Right lung (tissue), 10 donors: ENCODE data around the gene MAGEB10. TPM values are rescaled to one million over a fixed set of nuclear protein-coding genes. Genes with fewer than 3 reads are reported as not detected.
"Not testable (repeated sequence)": the region's sequence is repeated elsewhere in the genome, so short reads cannot be mapped to it uniquely, and the experiment has no call there.

Experiments
- DNase-seq, 2 donors: peaks; one replicate each; pipeline ENCODE4 v3.0.0-alpha.2; 2013
- long read RNA-seq, 8 donors: transcript quantifications; one replicate each; lab custom pipeline, GENCODE V29; 2026
- polyA plus RNA-seq, 5 donors: library from polyadenylated mRNA; unstranded; fragments of 120-200 nt; gene quantifications; one replicate each; pipeline versions ENCODE4 v1.2.1 to v1.2.3, GENCODE V29; 2013; ENCODE audit warnings: inconsistent platforms in 1 of 5, low replicate concordance in 1 of 5; ENCODE audit not compliant: insufficient read length in 5 of 5, insufficient read depth in 1 of 5

MAGEB10 gene
- under 1 TPM in 3 of 5 donors, not detected in 2; 0.05 to 0.13 (median 0.10) TPM for polyA plus RNA-seq
- long read RNA-seq, donor 1: 0 reads
- long read RNA-seq, donor 2: 0 reads
- long read RNA-seq, donor 3: 0 reads
- long read RNA-seq, donor 4: 0 reads
- long read RNA-seq, donor 5: 0 reads
- long read RNA-seq, donor 6: 0 reads
- long read RNA-seq, donor 7: 0 reads
- long read RNA-seq, donor 8: 0 reads

DNA sequence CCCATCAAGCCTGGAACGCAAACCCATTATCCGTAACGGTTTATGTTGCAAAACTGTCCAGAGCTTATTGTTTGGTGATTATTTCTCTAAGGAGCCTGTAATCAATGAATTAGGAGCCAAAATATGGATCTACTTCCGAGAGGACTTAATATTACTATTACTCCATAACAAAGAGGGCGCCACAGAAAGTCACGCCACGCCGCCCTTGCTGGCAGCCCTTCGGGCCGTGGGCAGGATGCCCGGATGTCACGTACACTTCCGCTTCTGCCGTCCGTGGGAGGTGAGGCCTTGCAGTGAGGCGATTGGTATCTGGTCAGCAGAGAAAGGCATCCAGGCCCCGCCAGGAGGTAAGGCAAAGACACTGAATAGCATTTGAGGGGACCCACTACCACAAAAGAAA, at the start of gene MAGEB10:
Gene MAGEB10 (plus strand): TSS at position 301 of the 400 bp plus-strand sequence. CDS start 13,317 bp downstream, outside the sequence.
- DNase-seq: no peak

DNA sequence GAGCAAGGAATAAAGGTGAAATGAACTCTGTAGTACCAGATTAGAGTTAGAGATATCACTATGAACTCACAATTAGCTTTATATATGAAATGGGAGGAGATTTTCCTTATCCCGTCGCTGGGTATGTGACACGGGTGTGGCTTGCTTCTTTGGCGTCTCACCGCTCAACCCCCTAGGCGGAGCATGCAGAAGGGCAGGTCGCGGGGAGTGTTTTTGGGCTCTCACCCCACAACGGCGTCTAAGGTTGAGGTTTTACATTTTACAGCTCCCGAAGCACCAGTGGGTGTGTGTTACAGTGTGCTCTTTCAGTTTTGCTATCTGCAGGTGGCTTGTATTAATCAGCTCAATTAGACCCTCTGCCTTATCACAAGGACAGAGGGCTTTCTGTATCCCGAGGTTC, 42.1 kb upstream of the MAGEB10 start:
- no peak for DNase-seq

- no peak for DNase-seq
These were observed 40.4 kb upstream of the MAGEB10 start for GRCh38 chrX:27767387-27767786.

GRCh38 chrX:27775984-27776383, 31.8 kb upstream of the MAGEB10 start:
- no peak for DNase-seq

DNA sequence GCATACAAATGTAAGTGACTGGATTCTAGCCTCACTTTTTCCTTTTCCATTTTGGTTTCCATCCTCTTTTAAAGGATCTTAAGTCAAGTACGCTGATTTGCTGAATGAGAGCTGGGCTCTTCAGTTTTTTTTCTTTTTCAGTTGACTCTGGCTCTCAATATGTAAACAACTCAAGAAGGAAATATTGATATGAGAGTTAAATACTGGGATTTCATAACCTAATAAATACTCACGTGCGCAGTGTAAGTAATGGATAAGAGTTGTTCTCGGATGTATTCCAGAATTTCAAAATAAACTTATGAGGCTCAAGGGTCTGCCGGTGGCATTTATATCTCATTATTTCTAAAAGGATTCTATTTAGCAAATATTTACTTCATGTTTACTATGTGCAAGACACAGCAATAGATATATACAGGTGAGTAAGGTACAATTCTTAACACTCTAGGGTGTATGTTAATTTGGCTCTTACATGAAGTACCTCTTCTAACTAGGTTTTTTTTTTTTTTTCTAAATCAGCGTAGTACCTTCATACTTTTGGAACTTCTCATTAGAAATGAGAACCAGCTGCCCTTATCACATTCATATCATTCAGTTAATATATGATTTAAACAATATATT, 11.0 kb upstream of the MAGEB10 start:
- DNase-seq: no peak

DNA sequence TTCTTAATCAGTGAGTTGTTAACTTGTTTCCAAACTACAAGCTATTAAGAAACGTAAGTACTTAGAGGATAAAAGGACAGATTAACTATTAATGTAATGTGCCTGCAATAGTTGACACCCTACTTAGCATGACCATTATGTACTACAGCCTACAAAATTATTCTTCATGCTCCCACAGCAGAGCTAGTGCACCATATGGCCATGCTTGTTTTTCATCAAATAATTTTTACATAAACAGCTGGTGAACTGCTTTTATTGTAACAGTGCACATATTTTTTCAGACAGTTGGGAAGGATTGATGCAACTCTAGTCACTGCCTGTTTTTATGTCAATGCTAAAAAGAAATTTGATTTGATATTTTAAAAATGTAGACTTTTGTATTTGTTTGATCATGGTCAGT, 10.2 kb upstream of the MAGEB10 start:
- no peak for DNase-seq

- DNase-seq: no peak
These were observed 436 bp downstream of the MAGEB10 start for GRCh38 chrX:27808226-27808625.

DNA sequence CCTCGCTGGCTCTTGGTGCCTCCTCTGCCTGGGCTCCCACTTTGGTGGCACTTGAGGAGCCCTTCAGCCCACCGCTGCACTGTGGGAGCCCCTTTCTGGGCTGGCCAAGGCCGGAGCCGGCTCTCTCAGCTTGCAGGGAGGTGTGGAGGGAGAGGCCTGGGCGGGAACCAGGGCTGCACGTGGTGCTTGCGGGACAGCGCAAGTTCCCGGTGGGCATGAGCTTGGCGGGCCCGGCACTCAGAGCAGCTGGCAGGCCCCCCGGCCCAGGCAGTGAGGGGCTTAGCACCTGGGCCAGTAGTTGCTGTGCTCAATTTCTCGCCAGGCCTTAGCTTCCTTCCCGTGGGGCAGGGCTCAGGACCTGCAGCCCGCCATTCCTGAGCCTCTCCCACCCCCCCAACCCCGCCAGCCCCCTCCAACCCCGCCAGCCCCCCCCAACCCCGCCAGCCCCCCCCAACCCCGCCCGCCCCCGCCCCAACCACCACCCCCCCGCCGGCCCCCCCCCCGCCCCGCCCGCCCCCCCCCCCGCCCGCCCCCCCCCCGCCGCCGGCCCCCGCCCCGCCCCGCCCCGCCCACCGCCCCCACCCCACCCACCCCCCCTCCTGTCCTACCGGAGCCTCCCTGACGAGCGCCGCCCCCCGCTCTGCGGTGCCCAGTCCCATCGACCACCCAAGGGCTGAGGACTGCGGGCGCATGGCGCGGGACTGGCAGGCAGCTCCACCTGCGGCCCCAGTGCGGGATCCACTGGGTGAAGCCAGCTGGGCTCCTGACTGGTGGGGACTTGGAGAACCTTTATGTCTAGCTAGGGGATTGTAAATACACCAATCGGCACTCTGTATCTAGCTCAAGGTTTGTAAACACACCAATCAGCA, 1.4 kb downstream of the MAGEB10 start:
- not testable (repeated sequence) for DNase-seq

DNA sequence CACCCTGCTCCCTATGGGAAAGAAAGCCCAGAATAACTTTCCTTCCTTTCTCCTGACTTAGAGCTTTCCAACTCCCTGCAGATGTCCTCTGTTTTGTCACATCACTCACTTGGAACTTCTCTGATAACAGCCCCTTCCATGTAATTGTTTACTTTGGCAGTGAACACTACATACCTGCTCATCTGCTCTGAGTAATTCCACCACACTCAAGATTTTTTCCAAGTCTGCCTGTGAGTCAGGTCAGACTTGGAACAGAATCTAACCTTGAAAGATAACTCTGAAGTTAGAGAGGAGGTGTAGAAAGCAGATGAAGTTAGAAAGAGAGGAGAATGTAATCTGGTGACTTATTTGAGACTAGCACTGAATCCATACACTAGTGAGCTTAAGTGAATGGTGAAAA, 7.4 kb downstream of the MAGEB10 start:
- no peak for DNase-seq

DNA sequence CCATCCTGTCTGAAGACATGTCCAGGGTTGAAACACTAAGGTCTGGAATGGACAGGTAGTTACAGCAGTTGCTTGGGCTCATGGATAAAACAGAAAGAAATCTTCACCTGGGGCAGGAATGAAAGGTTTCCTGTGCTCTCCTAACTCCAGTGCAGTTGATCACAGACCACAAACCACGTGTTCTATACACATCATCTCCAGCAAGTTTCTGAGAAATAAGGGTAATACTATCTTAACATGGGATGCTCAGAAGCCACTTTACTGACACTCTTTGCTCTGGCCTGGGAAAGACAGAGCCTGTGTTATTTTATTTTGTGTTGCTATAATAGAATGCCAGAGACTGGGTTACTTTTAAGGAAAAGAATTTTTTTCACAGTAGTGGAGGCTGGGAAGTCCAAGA, 16.0 kb downstream of the MAGEB10 start:
- no peak for DNase-seq

DNA sequence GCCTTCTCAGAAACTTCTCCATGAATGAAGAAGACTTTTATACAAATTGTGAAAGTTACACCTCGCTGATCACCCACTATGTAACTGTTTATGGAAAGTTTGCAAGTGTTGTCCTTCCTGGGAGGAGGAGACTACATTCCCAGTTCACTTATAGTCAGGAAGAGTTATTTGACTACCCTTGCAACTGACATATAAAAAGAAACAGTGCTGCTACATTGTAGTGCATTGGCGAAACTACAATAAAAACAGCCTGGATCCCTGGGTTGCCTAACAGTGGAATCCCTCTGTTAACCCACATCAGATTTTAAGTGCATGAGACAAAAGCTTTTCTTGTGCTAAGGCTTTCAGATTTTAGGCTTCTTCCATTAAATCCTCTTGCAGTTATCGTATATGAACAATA, 30.4 kb downstream of the MAGEB10 start:
- DNase-seq: no peak

DNA sequence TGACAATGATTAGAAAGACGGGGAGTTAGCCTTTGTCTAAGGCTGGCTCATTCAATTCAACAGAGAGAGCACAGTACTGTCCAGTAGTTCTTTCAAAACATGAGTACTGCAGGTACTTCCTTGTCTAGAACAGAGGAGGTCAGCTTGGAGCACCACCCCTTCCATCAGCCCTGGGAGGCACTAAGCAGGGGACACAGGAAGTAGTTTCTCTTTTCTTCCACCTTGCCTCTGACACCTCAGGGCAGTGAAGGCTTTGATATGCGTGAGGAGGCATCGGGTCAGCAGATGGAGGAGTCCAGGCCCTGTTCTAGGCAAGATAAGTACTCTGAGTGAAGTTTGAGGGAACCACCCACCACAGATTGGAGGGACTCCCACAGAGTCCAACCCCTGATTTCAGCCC, 33.1 kb downstream of the MAGEB10 start:
- no peak for DNase-seq

GRCh38 chrX:27842859-27843258, 35.1 kb downstream of the MAGEB10 start:
- no peak for DNase-seq

- peak; percentile 15 to 36 for DNase-seq
These were observed 52.5 kb downstream of the MAGEB10 start for GRCh38 chrX:27860337-27860736.

GRCh38 chrX:27863809-27864208, 56.0 kb downstream of the MAGEB10 start:
- DNase-seq: no peak

Other genes with a start within 250 kb of the MAGEB10 start
- gene DCAF8L2, start 217.6 kb upstream of the MAGEB10 start, polyA plus RNA-seq: not detected
- gene DCAF8L1, start 173.5 kb downstream of the MAGEB10 start, polyA plus RNA-seq: not detected